UCSD-AML1 (cell line): ENCODE measurements around the gene TSEN54.
A peak's percentile ranks its signal among the peaks of the same experiment; 100 is the strongest.

ENCODE experiments used
- DNase-seq: peaks from one replicate; lab custom pipeline; 2025; ENCODE audit not compliant: unreplicated experiment; lab: John Stamatoyannopoulos, UW

TSEN54 gene

DNA sequence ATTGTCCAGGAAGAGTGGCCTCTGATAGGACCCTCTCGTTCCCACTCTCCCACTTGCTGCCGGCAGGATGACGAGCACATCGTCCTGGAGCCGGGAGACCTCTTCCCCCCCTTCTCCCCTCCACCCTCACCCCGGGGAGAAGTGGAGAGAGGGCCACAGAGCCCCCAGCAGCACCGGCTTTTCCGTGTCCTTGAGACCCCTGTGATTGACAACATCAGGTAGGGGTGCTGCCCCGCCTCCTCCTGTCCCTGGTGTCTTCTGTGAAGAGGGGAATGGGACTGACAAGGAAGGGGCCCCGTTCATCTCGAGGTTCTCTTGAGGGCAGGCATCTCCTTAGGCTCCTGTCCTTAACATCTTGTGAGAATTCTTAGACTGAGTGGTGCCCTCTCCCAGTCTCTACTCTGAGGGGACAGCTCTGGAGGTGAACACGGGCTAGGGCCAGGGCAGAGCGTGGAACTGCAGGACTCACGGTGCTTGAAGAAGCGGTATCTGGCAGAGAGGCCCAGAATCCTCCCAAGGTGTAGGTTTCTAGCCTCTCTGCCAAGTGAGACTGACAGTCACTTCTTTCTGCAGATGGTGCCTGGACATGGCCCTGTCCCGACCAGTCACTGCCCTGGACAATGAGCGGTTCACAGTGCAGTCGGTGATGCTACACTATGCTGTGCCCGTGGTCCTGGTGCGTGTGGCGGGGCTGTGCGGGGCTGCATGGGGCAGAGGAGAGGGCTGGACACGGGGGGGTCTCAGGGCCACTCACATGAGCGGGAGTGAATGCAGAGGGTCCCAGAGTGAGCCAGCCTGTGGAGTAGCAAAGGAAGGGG is 27.4 kb upstream of the TSEN54 start:
- DNase-seq: no peak

DNA sequence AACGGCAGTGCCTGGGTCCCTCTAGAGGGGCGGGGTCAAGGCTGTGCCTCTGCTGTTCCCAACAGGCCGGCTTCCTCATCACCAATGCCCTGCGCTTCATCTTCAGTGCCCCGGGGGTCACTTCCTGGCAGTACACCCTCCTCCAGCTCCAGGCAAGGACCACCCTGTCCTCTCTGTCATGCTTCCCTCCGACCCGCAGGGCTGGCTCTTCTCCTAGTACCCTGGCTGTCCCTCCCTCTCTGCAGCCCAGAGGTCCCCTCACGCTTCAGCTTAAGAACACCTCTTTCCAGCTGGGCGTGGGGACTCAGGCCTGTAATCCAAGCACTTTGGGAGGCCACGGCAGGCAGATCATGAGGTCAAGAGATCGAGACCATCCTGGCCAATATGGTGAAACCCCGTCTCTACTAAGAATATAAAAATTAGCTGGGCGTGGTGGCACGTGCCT is 26.8 kb upstream of the TSEN54 start:
- DNase-seq: no peak

DNA sequence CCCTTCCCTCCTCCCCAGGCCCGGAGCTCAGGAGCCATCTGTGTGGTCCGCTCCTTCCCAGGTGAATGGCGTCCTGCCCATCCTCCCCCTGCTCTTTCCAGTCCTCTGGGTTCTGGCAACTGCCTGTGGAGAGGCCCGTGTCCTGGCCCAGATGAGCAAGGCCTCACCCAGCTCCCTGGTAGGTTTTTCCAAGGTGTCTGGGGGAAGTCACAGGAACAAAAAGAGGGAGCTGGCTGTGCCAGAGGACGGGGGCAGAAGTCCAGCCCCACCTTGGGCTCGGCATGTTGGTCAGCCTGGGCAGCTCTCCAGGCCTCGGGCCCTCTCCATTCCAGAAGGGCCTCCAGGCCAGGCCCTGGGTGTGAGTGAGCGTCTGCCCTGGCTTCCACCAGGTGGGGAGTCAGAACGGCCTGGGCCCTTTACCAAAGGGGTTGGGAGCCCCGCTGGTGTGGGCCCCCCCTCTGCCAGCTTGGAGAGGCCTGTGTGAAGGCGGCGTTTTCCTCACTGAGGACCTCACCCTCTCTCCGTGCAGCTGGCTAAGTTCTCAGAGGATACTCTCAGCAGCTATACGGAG is 26.1 kb upstream of the TSEN54 start:
- DNase-seq: no peak

DNA sequence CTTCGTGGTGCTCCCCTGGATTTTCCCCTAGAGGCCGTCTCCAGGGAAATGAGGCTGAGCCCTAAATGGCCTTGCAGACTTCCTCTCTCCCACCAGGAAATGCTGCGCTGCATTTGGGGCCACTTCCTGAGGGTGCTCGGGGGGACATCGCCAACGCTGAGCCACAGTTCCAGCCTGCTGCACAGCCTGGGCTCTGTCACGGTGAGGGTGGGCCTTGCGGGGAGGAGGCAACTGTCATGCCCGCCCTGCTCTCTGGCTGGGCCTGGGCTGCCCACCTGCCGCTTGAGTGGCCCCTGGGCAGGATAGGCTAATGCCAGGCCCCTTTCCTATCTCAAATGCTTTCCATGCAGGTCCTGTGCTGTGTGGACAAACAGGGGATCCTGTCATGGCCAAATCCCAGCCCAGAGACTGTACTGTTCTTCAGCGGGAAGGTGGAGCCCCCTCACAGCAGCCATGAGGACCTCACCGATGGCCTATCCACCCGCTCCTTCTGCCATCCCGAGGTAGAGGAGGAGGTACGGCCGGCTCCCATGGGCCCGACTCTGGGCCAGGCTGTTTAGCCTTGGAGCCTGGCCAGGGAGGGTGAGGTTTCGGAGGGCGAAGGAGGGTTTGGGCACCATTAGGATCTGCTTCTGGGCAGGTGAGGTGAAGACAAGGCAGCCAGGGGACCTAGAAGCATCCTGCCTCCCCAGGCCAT is 25.2 kb upstream of the TSEN54 start:
- DNase-seq: peak; percentile 48

DNA sequence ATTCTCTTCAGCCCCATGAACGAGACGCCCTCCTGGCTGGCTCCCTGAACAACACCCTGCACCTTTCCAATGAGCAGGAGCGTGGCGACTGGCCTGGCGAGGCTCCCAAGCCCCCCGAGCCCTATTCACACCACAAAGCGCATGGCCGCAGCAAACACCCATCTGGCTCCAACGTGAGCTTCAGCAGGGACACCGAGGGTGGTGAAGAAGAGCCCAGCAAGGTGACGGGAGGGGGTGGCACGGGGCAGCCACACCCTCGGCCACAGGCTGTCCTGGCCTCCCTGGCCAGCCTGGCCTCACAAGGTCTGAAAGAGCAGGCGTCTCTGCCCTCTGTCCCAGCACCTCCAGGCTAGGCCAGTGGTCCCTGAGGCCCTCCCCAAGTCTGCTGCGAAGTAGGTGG is 24.6 kb upstream of the TSEN54 start:
- no peak for DNase-seq

DNA sequence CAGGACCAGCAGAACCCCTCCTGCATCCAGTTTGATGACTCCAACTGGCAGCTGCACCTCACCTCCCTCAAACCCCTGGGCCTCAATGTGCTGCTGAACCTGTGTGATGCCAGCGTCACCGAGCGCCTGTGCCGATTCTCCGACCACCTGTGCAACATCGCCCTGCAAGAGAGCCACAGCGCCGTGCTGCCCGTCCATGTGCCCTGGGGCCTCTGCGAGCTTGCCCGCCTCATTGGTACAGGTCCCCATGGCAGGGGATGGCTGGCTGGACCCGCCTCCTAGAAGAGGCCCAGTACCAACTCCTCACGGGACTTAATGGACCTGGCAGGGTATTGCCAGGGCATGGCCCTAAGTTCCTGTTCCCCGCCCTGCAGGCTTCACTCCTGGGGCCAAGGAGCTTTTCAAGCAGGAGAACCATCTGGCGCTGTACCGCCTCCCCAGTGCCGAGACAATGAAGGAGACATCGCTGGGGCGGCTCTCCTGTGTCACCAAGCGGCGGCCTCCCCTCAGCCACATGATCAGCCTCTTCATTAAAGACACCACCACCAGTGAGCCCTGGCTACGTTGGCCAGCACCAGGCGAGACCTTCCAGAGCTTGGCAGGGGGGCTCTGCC is 23.7 kb upstream of the TSEN54 start:
- no peak for DNase-seq

DNA sequence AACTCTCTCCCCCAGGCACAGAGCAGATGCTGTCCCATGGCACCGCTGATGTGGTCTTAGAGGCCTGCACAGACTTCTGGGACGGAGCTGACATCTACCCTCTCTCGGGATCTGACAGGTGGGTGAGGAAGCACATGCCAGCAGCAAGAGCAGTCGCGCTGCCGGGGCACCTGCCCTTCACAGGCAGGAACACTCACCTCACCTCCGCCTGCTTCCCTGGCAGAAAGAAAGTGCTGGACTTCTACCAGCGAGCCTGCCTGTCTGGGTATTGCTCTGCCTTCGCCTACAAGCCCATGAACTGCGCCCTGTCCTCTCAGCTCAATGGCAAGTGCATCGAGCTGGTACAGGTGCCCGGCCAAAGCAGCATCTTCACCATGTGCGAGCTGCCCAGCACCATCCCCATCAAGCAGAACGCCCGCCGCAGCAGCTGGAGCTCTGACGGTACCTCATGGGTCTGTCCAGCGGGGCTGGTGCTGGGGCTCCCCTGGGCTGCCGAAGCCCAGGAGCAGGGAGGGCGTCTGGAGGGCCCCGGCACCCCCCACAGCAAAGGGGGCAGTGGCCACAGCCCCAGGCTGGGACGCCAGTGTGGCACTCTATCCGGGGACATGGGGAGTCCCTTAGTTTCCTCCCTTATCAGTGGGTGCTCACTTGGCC is 22.7 kb upstream of the TSEN54 start:
- DNase-seq: no peak

DNA sequence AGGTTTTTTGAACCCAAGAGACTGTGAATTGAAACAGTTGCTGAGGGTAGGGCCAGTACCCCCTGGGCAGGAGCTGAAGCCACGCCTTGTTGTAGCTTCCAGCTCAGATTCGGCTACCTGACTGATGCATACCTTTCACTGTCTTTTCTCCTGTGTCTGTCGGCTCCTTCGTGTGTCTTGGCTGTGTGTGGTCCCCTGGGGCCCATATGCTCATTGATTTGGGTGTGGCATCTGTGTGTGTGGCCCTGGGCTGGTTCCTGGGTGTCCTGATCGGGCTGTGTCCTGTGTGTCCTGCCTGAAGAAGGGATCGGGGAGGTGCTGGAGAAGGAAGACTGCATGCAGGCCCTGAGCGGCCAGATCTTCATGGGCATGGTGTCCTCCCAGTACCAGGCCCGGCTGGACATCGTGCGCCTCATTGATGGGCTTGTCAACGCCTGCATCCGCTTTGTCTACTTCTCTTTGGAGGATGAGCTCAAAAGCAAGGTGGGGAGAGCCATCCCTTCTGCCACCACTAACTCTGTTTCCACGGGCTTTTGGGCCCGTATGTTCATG is 21.9 kb upstream of the TSEN54 start:
- DNase-seq: no peak

DNA sequence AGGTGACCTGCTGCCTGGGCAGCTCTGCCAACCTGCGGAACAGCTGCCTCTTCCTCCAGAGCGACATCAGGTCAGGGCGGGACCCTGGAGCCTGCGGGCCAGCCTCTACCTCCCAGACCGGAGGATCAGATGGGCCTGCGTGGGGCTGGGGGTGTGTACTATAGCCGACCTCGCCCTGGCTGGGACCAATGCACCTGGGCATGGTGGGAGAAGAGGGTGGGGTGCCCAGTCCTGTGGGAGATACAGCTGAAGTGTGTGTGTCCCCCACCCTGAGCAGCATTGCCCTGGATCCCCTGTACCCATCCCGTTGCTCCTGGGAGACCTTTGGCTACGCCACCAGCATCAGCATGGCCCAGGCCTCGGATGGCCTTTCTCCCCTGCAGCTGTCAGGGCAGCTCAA is 20.3 kb upstream of the TSEN54 start:
- no peak for DNase-seq

DNA sequence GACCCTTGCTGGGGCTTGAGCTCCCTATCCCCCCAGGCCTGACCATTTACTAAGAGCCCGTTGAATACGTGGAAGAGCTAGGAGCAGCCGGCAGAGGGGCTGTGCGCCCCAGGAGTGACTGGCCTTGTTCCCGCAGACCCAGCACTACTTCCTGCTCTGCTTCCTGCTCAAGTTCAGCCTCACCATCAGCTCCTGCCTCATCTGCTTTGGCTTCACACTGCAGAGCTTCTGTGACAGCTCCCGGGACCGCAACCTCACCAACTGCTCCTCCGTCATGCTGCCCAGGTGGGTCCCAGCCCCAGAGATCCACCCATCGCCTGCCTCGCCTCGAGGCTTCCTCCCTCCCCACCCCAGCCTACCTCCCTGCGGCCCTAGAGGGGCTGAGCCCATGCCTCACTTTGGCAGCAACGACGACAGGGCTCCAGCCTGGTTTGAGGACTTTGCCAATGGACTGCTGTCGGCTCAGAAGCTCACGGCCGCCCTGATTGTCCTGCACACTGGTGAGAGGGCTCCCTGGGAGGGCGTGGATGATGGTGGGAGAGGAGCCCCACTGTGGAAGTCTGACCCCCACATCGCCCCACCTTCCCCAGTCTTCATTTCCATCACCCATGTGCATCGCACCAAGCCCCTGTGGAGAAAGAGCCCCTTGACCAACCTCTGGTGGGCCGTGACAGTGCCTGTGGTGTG is 18.1 kb upstream of the TSEN54 start:
- DNase-seq: peak; percentile 57

DNA sequence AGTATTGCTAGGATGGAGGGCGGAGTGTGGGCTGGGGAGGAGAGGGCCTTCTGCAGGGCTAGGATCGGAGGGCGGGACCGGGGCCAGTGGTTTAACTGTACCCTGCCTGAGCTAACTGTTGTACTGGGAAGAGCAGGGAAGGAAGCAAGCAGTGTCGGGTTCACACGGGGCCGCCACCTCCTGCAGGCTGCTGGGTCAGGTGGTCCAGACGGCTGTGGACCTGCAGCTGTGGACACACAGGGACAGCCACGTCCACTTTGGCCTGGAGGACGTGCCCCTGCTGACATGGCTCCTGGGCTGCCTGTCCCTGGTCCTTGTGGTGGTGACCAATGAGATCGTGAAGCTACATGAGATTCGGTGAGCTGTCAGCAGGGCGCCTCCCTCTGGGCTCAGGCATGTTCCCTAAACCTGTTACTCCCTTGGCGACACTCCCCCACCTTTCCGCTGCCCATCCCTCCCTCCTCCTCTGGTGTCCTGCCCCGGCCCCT is 17.6 kb upstream of the TSEN54 start:
- DNase-seq: no peak

DNA sequence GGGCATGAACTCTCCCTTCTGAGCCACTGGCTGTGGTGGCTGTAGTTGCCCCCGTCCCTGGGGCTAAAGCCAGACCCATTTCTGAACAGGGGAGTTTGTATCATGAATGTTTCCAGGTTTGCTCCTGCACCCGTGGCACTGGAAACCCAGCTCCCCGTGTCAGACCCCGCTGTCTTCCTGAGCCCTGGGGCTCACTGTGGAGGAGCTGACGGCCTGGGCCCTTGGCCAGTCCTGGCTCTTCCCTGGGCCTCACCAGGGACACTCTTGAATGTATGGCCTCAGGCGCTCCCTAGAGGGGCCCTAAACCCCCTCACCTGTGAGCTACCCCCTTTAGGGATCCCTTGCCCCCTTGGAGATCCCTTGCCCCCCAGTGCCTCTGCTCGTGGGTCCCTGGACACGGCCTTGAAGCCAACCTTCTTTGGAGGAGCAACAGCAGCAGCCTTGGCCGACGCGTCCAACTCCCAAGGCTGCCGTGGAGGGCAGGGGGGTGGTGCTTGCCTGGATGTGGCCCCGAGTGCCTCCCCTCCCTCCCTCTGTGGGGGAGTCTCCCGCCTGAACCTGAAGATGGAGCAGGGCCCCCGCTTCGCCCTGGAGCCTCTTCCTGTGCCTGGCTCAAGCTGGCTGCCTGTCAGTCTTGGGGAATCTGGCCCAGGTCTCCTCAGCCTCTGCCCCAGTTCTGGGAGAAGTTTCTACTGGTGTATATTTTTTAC is 16.9 kb upstream of the TSEN54 start:
- no peak for DNase-seq

DNA sequence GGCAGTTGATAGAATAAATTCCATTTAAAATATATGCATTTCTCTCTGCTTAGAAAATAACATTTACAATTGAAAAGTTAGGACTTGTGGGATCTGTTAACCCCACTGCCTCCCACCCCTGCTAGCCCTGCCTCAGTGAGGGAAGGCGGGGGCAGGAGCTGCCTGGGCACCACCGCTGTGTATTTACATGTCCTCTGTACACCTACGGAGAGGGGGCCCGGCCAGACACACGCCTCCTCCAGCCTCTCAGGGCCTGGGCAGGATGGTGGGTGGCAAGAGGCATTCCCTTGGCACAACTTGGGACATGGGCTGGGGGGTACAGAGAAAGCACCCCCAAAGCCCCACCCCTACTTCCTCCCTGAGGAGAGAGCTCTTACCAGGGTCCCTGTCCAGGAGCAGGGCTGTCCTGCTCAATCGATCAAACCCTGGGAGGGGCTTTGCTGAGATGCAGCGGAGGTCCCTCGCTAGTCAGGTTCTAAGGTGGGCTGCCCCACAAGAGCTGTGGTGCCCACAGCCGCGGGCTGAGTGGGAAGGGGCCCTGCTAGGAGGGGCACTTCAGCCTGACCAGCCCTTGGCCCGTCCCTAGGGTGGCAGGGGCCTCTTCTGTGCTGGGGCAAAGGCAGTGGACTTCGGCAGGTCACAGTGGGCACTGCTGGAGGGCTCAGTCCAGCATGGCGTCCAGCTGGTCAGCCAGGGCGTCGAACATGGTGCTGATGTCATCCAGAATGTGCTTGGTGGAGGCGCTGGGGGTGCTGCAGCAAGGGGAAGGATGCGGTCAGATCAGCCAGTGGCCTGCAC is 15.7 kb upstream of the TSEN54 start:
- DNase-seq: no peak

DNA sequence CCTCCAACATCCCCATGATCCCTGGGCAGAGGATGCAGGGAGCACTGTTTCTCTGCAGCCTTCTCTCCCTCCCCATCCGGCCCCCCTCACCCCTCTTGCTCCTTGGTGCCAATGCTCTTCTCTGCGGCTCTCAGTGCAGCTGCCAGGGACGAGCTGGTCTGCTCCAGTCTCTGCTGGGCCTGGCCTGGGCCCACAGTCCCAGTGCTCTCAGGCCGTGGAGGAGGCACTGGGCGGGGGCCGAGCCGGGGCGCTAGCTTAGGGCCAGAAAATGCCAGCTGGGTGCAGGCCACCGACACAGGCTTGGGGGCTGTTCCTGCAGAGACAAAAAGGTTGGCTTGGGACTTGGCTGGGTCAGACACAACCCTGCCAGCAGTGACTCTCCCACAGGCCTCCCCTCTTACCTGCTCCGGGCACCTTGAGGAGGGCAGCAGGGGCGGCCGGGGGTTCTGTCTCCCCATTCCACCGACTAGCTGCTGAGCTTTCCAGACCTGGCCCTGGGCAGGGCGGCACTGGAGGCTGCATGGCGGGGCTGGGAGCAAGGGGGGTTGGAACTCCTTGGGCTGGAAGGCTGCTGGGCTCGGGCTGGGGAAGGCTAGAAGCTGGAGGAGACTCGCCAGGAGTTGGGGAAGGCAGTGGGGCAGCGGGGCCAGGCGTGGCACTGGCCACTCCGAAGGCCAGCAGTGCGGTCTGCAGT is 14.8 kb upstream of the TSEN54 start:
- no peak for DNase-seq

DNA sequence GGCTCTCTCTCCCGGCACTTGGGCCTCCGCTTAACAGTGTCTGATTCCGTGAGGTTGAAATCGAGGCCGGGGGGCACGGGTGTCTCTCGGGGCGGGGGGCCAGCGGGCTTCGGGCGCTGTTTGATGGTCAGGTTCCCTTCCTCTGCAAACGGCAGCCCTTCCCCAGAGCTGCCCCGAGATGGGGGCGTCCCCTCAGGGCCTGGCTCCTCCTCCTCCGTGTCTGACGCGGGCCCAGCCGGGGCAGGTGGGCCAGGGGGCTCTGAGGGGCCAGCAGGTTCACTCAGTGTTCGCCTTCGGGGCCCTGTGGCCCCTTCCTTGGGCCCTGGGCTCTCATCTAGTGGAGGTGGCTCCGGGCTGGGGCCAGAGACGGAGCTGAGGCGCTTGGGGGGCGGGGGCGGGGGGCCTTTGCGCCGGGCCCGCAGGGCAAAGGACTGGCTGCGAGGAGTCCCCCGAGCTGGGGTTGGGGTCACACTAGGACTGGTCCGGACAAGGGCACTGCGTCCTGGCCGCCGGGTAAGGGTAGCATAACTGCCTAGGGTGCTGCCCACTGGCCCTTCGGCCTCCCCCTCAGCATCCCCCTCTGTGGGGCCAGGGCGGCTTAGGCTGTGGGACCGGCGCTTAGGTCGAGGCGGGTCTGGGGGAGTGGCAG is 14.1 kb upstream of the TSEN54 start:
- no peak for DNase-seq

DNA sequence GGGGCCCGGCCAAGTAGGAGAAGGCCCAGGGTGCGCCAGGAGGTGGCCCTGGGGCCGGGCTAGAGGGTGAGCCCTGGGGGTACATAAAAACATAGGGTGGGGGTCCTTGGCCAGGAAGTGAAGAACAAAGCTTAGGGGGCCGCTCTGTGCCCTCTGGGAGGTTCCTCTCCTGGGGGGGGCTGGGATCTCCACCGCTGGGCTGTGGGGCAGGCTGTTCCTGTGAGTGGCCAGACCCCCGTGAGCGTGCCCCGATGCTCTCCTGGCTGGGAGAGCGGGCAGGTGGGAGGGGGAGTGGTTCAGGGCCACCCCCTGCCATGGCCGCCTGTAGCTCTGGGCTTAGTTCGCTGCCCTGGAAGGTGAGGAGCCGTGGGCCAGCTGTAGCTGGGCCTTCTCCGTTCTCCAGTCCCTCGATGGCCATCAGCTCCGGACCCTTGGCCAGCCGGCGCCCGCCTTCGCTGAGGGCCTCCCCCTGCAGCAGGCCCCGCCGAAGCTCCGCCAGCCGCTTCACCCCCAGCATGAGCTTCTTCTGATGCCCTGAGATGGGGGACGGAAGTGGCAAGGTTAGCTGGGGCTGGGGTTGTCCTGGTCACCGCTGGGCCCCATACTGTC is 13.5 kb upstream of the TSEN54 start:
- no peak for DNase-seq

DNA sequence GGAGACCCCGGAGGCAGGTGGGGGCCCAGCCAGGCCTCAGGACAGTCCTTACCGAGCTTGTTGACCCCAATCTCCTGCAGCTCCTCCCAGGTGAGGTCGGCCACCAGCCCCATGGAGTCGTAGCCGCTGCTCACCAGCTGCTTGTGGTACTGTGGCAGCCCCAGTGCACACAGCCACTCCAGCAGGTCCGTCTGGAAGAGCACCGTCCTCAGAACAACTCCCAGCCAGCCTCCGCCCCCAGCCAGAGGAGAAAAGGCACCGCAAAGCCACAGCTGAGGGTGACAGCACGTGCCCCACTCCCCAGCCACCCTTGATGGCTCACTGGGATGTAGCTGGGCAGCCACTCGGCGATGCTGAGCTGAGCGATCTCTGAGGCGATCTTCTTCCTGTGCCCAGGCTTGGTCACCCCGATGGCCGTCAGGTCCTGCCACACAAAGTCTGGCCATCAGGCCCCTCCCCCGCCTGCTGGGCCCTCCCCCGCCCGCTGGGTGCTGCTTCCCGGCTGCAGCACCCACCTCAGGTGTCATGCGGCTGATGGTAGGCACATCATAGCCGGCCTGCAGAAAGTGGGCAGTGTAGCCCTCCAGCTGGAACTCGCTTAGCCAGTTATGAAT is 12.9 kb upstream of the TSEN54 start:
- DNase-seq: no peak
